ENCODE results near the gene EBF3.

Gene EBF3

GRCh38 chr10:129876838-129877237, 87.2 kb downstream of the EBF3 start:
- DNase-seq (ENCODE audit: low read depth in 1 of 2, low spot score in 1 of 2): no peak
- TF ChIP-seq JUND (IDR thresholded peaks at IDR 0.05; ENCODE audit: low read depth): no peak
- in situ Hi-C loops (cut with HindIII; ENCODE audit: low pct_unique_long_range_greater_than_20kb, low sequenced_read_pairs): no loop called here

GRCh38 chr10:129875993-129876726, 87.9 kb downstream of the EBF3 start:
- no peak for DNase-seq (ENCODE audit: low read depth in 1 of 2, low spot score in 1 of 2)
- in situ Hi-C loops (cut with HindIII; ENCODE audit: low pct_unique_long_range_greater_than_20kb, low sequenced_read_pairs): no loop called here
- TF ChIP-seq JUND (IDR thresholded peaks at IDR 0.05; ENCODE audit: low read depth): no peak

- TF ChIP-seq JUND (IDR thresholded peaks at IDR 0.05; ENCODE audit: low read depth): no peak
- in situ Hi-C loops (cut with HindIII; ENCODE audit: low pct_unique_long_range_greater_than_20kb, low sequenced_read_pairs): no loop called here
- no peak for DNase-seq (ENCODE audit: low read depth in 1 of 2, low spot score in 1 of 2)
Measured at GRCh38 chr10:129873351-129873750, 90.7 kb downstream of the EBF3 start.

GRCh38 chr10:129871966-129872365, 92.1 kb downstream of the EBF3 start:
- DNase-seq (ENCODE audit: low read depth in 1 of 2, low spot score in 1 of 2): no peak
- in situ Hi-C loops (cut with HindIII; ENCODE audit: low pct_unique_long_range_greater_than_20kb, low sequenced_read_pairs): no loop called here
- TF ChIP-seq JUND (IDR thresholded peaks at IDR 0.05; ENCODE audit: low read depth): no peak

- in situ Hi-C loops (cut with HindIII; ENCODE audit: low pct_unique_long_range_greater_than_20kb, low sequenced_read_pairs): no loop called here
- TF ChIP-seq JUND (IDR thresholded peaks at IDR 0.05; ENCODE audit: low read depth): no peak
- no peak for DNase-seq (ENCODE audit: low read depth in 1 of 2, low spot score in 1 of 2)
Measured at GRCh38 chr10:129870961-129871621, 93.0 kb downstream of the EBF3 start.

- in situ Hi-C loops (cut with HindIII; ENCODE audit: low pct_unique_long_range_greater_than_20kb, low sequenced_read_pairs): no loop called here
- DNase-seq (ENCODE audit: low read depth in 1 of 2, low spot score in 1 of 2): no peak
- TF ChIP-seq JUND (IDR thresholded peaks at IDR 0.05; ENCODE audit: low read depth): no peak
Measured at GRCh38 chr10:129870474-129870757, 93.7 kb downstream of the EBF3 start.

GRCh38 chr10:129869596-129870473, 94.2 kb downstream of the EBF3 start:
- TF ChIP-seq JUND (IDR thresholded peaks at IDR 0.05; ENCODE audit: low read depth): no peak
- no peak for DNase-seq (ENCODE audit: low read depth in 1 of 2, low spot score in 1 of 2)
- in situ Hi-C loops (cut with HindIII; ENCODE audit: low pct_unique_long_range_greater_than_20kb, low sequenced_read_pairs): no loop called here

GRCh38 chr10:129868449-129869035, 95.5 kb downstream of the EBF3 start:
- TF ChIP-seq JUND (IDR thresholded peaks at IDR 0.05; ENCODE audit: low read depth): no peak
- DNase-seq (ENCODE audit: low read depth in 1 of 2, low spot score in 1 of 2): no peak
- in situ Hi-C loops (cut with HindIII; ENCODE audit: low pct_unique_long_range_greater_than_20kb, low sequenced_read_pairs): no loop called here

- no peak for DNase-seq (ENCODE audit: low read depth in 1 of 2, low spot score in 1 of 2)
- TF ChIP-seq JUND (IDR thresholded peaks at IDR 0.05; ENCODE audit: low read depth): no peak
- in situ Hi-C loops (cut with HindIII; ENCODE audit: low pct_unique_long_range_greater_than_20kb, low sequenced_read_pairs): no loop called here
Measured at GRCh38 chr10:129867631-129868179, 96.4 kb downstream of the EBF3 start.

- TF ChIP-seq JUND (IDR thresholded peaks at IDR 0.05; ENCODE audit: low read depth): no peak
- DNase-seq (ENCODE audit: low read depth in 1 of 2, low spot score in 1 of 2): no peak
- in situ Hi-C loops (cut with HindIII; ENCODE audit: low pct_unique_long_range_greater_than_20kb, low sequenced_read_pairs): no loop called here
Measured at GRCh38 chr10:129866894-129867293, 97.2 kb downstream of the EBF3 start.

- no peak for TF ChIP-seq JUND (IDR thresholded peaks at IDR 0.05; ENCODE audit: low read depth)
- in situ Hi-C loops (cut with HindIII; ENCODE audit: low pct_unique_long_range_greater_than_20kb, low sequenced_read_pairs): no loop called here
Measured at GRCh38 chr10:129865960-129866359, 98.1 kb downstream of the EBF3 start.

GRCh38 chr10:129865413-129865812, 98.7 kb downstream of the EBF3 start:
- in situ Hi-C loops (cut with HindIII; ENCODE audit: low pct_unique_long_range_greater_than_20kb, low sequenced_read_pairs): no loop called here
- no peak for DNase-seq (ENCODE audit: low read depth in 1 of 2, low spot score in 1 of 2)
- TF ChIP-seq JUND (IDR thresholded peaks at IDR 0.05; ENCODE audit: low read depth): no peak

More at GRCh38 chr10:129865960-129866359, 98.1 kb downstream of the EBF3 start:
- no peak for DNase-seq (ENCODE audit: low read depth in 1 of 2, low spot score in 1 of 2)
